Peyer's patch (tissue), 4 donors: ENCODE measurements around the gene BRPF1. TPM values are rescaled to one million over a fixed set of nuclear protein-coding genes. Genes with fewer than 3 reads are reported as not detected.

ENCODE experiments used
- DNase-seq, 3 donors: peaks; one replicate each; pipeline ENCODE4 v3.0.0-alpha.2; 2017 to 2019
- H3K27ac ChIP-seq, 4 donors: fragments of 200-600 bp; sonication (generic); one replicate each; pipeline ENCODE4 v1.5.1; 2016 to 2019
- H3K27me3 ChIP-seq, 2 donors: fragments of 200-600 bp; sonication (generic); one replicate each; pipeline ENCODE4 v1.5.1; 2019
- H3K36me3 ChIP-seq, 3 donors: fragments of 200-600 bp; sonication (generic); one replicate each; pipeline ENCODE4 v1.5.1; 2016 to 2019
- H3K4me1 ChIP-seq, 4 donors: fragments of 200-600 bp; sonication (generic); one replicate each; pipeline ENCODE4 v1.5.1; 2016 to 2019
- H3K4me3 ChIP-seq, 4 donors: fragments of 200-600 bp; sonication (generic); 1 replicate in 3 of 4; 2 replicates in 1 of 4; pipeline ENCODE4 v1.5.1; 2016 to 2019; ENCODE audit warnings: mild to moderate bottlenecking in 1 of 4
- H3K9me3 ChIP-seq, 4 donors: fragments of 200-600 bp; sonication (generic); one replicate each; pipeline ENCODE4 v1.5.1; 2016 to 2019; ENCODE audit warnings: mild to moderate bottlenecking in 1 of 4
- POLR2A ChIP-seq, 2 donors: fragments of 450-650 bp; IDR thresholded peaks; one replicate each; pipeline ENCODE4 v1.5.1; 2017; ENCODE audit warnings: antibody characterized with exemption in 2 of 2, mild to moderate bottlenecking in 2 of 2, moderate library complexity in 2 of 2
- total RNA-seq, 4 donors: library from RNA; depleted of rRNA; stranded (reverse); fragments of >200 nt; gene quantifications; one replicate each; pipeline ENCODE4 v1.1.0, GENCODE V29; 2016
- TF ChIP-seq, protein P1 (sequence below), 6 experiments: fragments of 450-650 bp in 4 of 6; fragments of 200-600 bp in 2 of 6; sonication (generic) in 1 of 6; IDR thresholded peaks; one replicate each; pipeline ENCODE4 v1.5.1; 2017 to 2019; ENCODE audit warnings: antibody characterized with exemption in 6 of 6, mild to moderate bottlenecking in 3 of 6, moderate library complexity in 1 of 6

Gene BRPF1
- total RNA-seq, 4 donors from 2014 or later = 16.8 to 43.7 (median 25.6) TPM

DNA sequence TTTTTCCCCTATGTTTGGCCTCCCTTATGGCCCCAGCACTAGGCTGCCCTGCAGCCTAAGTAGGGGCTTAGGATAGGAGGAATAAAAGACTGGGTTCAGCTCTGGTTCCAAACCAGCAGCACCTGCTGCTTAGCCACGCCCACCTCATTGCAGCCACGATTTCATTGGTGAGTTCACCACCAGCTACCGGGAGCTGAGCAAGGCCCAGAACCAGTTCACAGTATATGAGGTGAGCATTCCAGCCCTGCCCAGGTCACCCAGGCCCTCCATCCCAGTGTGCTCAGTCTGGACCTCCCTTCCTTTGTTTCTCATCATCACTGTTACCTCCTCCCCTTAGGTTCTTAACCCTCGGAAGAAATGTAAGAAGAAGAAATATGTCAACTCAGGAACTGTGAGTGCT lies 16.4 kb upstream of the BRPF1 start:
- no peaks in the 10 kb centered on the region for H3K36me3 ChIP-seq
- H3K27ac ChIP-seq = no peak overlapping the region
- no peak for DNase-seq
- no peaks in the 10 kb centered on the region for H3K9me3 ChIP-seq
- H3K4me3 ChIP-seq = no peak overlapping the region
- peaks cover 0 to 13% (median 0%) of the 10 kb centered on the region in 4 donors for H3K4me1 ChIP-seq
- TF ChIP-seq, protein P1, sequence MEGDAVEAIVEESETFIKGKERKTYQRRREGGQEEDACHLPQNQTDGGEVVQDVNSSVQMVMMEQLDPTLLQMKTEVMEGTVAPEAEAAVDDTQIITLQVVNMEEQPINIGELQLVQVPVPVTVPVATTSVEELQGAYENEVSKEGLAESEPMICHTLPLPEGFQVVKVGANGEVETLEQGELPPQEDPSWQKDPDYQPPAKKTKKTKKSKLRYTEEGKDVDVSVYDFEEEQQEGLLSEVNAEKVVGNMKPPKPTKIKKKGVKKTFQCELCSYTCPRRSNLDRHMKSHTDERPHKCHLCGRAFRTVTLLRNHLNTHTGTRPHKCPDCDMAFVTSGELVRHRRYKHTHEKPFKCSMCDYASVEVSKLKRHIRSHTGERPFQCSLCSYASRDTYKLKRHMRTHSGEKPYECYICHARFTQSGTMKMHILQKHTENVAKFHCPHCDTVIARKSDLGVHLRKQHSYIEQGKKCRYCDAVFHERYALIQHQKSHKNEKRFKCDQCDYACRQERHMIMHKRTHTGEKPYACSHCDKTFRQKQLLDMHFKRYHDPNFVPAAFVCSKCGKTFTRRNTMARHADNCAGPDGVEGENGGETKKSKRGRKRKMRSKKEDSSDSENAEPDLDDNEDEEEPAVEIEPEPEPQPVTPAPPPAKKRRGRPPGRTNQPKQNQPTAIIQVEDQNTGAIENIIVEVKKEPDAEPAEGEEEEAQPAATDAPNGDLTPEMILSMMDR (IDR thresholded peaks at IDR 0.05) = no peak
- no peak for TF ChIP-seq POLR2A (IDR thresholded peaks at IDR 0.05)
- H3K27me3 ChIP-seq = no peaks in the 10 kb centered on the region

DNA sequence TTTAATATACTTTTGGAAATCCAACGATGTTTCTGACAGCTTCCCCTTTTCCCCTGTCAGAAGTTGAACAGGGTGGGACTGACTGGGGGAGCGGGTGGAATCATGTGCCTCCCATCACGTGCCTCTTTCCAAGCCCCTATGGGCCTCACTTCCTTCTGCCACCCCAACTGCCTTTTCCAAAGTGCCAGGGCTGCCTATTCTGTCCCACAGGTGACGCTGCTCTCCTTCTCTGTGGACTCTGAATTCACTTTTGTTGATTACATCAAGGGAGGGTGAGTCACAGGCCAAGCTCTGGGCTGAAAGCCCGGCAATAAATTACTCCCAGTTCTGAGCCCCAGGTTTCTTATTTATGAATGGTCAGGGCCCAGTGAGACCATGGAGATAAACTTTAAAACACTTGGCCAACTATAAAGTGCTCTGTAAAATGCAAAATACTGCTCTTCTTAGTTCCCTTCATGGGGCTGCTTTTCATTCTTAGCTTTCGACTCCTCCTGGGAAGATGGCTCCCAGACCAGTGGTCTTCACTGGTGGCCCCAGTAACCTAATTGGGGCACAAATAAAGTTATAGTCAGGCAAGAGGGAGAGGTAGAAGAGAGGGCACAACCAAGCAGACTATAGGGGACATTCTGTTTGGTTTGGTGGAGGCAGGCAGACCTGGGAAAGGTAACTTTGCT lies 15.6 kb upstream of the BRPF1 start:
- no peaks in the 10 kb centered on the region for H3K27me3 ChIP-seq
- no peak overlapping the region for H3K4me3 ChIP-seq
- TF ChIP-seq POLR2A (IDR thresholded peaks at IDR 0.05) = no peak
- TF ChIP-seq, protein P1 (IDR thresholded peaks at IDR 0.05) = peak in 4 of 6 experiments; percentile 53 to 95 (median 88)
- H3K36me3 ChIP-seq = no peaks in the 10 kb centered on the region
- DNase-seq = peak; percentile 28 to 90 (median 68)
- H3K27ac ChIP-seq = no peak overlapping the region
- peaks cover 0 to 13% (median 0%) of the 10 kb centered on the region in 4 donors for H3K4me1 ChIP-seq
- H3K9me3 ChIP-seq = no peaks in the 10 kb centered on the region

DNA sequence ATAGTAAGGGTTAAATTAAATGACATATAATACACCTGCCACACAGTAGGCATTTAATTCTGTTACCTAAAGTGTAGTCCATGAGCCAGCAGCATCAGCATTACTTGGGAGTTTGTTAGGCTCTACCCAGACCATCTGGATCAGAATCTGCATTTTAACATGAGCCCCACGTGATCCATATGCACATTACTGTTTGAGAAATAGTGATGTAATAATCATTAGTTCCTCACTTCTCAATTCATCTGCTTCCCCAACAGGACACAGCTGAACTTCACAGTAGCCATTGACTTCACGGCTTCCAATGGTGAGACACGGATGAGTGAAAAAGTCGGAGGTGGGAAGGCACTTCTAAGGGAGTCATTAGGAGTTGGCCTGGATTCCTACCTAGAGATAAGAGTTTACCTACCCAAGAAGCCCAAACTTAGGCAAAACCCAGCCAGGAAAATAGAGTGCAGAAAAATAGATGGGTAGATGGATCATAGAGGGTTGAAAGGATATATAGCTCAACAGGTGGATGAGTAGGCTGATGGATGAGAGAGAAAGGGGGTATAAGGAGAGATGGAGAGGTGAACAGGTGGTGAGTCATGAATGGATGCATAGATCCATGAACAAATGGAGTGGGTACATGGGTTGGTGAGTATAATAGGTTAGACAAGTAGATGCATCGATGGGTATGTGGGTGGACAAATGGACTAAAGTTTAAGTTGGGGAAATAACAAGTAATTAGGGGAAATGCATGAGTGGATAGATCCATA lies 14.6 kb upstream of the BRPF1 start:
- TF ChIP-seq POLR2A (IDR thresholded peaks at IDR 0.05) = no peak
- TF ChIP-seq, protein P1 (IDR thresholded peaks at IDR 0.05) = no peak

GRCh38 chr3:9717563-9717962 lies 14.0 kb upstream of the BRPF1 start:
- H3K36me3 ChIP-seq = no peaks in the 10 kb centered on the region
- H3K4me1 ChIP-seq = peaks cover 0 to 13% (median 0%) of the 10 kb centered on the region in 4 donors
- H3K27me3 ChIP-seq = no peaks in the 10 kb centered on the region
- no peaks in the 10 kb centered on the region for H3K9me3 ChIP-seq
- TF ChIP-seq, protein P1 (IDR thresholded peaks at IDR 0.05) = no peak
- TF ChIP-seq POLR2A (IDR thresholded peaks at IDR 0.05) = no peak
- H3K27ac ChIP-seq = no peak overlapping the region
- DNase-seq = no peak
- no peak overlapping the region for H3K4me3 ChIP-seq

More for the DNA sequence above, 14.6 kb upstream of the BRPF1 start:
- DNase-seq = no peak
- H3K27ac ChIP-seq = no peak overlapping the region
- no peaks in the 10 kb centered on the region for H3K27me3 ChIP-seq
- no peaks in the 10 kb centered on the region for H3K36me3 ChIP-seq
- H3K4me1 ChIP-seq = peaks cover 0 to 13% (median 0%) of the 10 kb centered on the region in 4 donors
- H3K4me3 ChIP-seq = no peak overlapping the region
- H3K9me3 ChIP-seq = no peaks in the 10 kb centered on the region

DNA sequence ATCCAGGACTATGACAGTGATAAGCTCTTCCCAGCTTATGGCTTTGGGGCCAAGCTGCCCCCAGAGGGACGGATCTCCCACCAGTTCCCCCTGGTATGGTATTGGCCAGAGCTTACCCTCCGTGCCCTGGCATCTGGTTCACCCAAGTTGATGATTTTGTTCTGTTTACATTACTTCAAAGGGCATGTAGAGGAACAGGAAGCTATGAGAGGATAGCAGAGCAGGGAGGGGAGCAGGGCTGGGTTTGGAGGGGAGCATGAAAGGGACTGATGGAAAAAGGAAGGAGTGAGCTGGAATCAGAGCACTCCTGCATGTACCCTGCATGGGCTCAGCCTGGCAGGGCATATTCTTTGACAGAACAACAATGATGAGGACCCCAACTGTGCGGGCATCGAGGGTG lies 13.4 kb upstream of the BRPF1 start:
- TF ChIP-seq, protein P1 (IDR thresholded peaks at IDR 0.05) = no peak
- no peak for TF ChIP-seq POLR2A (IDR thresholded peaks at IDR 0.05)
- no peak overlapping the region for H3K27ac ChIP-seq
- H3K27me3 ChIP-seq = no peaks in the 10 kb centered on the region
- H3K4me3 ChIP-seq = no peak overlapping the region
- no peak for DNase-seq
- H3K36me3 ChIP-seq = no peaks in the 10 kb centered on the region
- no peaks in the 10 kb centered on the region for H3K9me3 ChIP-seq
- peaks cover 0 to 13% (median 0%) of the 10 kb centered on the region in 4 donors for H3K4me1 ChIP-seq
